Islet precursor cell (in vitro differentiated cells): ENCODE results near the gene KLHL18.
"Not testable (repeated sequence)": the region's sequence is repeated elsewhere in the genome, so short reads cannot be mapped to it uniquely, and the experiment has no call there.

Experiments used
- DNase-seq: peaks from one replicate; pipeline ENCODE4 v3.0.0-alpha.2; 2018

KLHL18 gene

GRCh38 chr3:47315069-47315647, 32.4 kb downstream of the KLHL18 start:
- DNase-seq = no peak

- DNase-seq = not testable (repeated sequence)
Observed at GRCh38 chr3:47316151-47316550, 33.4 kb downstream of the KLHL18 start.

GRCh38 chr3:47318916-47319315, 36.2 kb downstream of the KLHL18 start:
- DNase-seq = no peak

- no peak for DNase-seq
Observed at GRCh38 chr3:47319956-47320355, 37.2 kb downstream of the KLHL18 start.

- DNase-seq = peak; percentile 90
Observed at GRCh38 chr3:47323431-47324277, 40.9 kb downstream of the KLHL18 start.

GRCh38 chr3:47324278-47324865, 41.6 kb downstream of the KLHL18 start:
- peak; percentile 85 for DNase-seq

- peak; percentile 21 for DNase-seq
Observed at GRCh38 chr3:47333907-47334306, 51.2 kb downstream of the KLHL18 start.

GRCh38 chr3:47337656-47338055, 54.9 kb downstream of the KLHL18 start:
- peak; percentile 33 for DNase-seq

- peak; percentile 11 for DNase-seq
Observed at GRCh38 chr3:47339951-47340350, 57.2 kb downstream of the KLHL18 start.

GRCh38 chr3:47340866-47341265, 58.1 kb downstream of the KLHL18 start:
- DNase-seq = no peak

- DNase-seq = no peak
Observed at GRCh38 chr3:47342151-47342550, 59.4 kb downstream of the KLHL18 start.

- DNase-seq = no peak
Observed at GRCh38 chr3:47342812-47343211, 60.1 kb downstream of the KLHL18 start.

GRCh38 chr3:47343471-47343971, 60.8 kb downstream of the KLHL18 start:
- DNase-seq = no peak

GRCh38 chr3:47344971-47345370, 62.2 kb downstream of the KLHL18 start:
- DNase-seq = no peak

- DNase-seq = peak; percentile 68
Observed at GRCh38 chr3:47347217-47347801, 64.6 kb downstream of the KLHL18 start.

GRCh38 chr3:47348411-47349154, 65.8 kb downstream of the KLHL18 start:
- no peak for DNase-seq

- no peak for DNase-seq
Observed at GRCh38 chr3:47355010-47355409, 72.3 kb downstream of the KLHL18 start.

GRCh38 chr3:47356201-47356600, 73.5 kb downstream of the KLHL18 start:
- DNase-seq = no peak

- DNase-seq = no peak
Observed at GRCh38 chr3:47359323-47359722, 76.6 kb downstream of the KLHL18 start.

GRCh38 chr3:47360110-47360517, 77.4 kb downstream of the KLHL18 start:
- peak; percentile 69 for DNase-seq

GRCh38 chr3:47362701-47363100, 80.0 kb downstream of the KLHL18 start:
- DNase-seq = peak; percentile 29
